AG04450 (cell line): ENCODE results near the gene RFX5. TPM values are rescaled to one million over a fixed set of nuclear protein-coding genes. Genes with fewer than 3 reads are reported as not detected.

Experiments
- CTCF ChIA-PET: fragments of 300-600, 350-600 bp; formaldehyde crosslinking; extraction: SDS; loops from one replicate; lab custom pipeline; 2022; ENCODE audit warnings: antibody characterized with exemption, inconsistent platforms; lab: Charles Lee
- POLR2A ChIA-PET: fragments of 350-600 bp; formaldehyde crosslinking; extraction: SDS; loops from one replicate; lab custom pipeline; 2021; ENCODE audit warnings: antibody characterized with exemption, inconsistent platforms; lab: Yijun Ruan, JAX
- DNase-seq: peaks from one replicate; pipeline ENCODE4 v3.0.0-alpha.2; 2011; ENCODE audit warnings: low read depth, low spot score
- H3K27ac ChIP-seq: one replicate; pipeline ENCODE4 v1.5.1; 2012; ENCODE audit warnings: low read depth, low read length, control low read depth
- H3K27me3 ChIP-seq: one replicate; pipeline ENCODE4 v1.6.0; 2012; ENCODE audit warnings: low read length; ENCODE audit not compliant: control insufficient read depth, insufficient read depth
- H3K4me3 ChIP-seq: 2 replicates; pipeline ENCODE4 v1.5.1; 2011; ENCODE audit warnings: mild to moderate bottlenecking, low read depth, low read length, control low read depth
- H3K9me3 ChIP-seq: 2 replicates; pipeline ENCODE4 v1.5.1; 2012; ENCODE audit warnings: low read length; ENCODE audit not compliant: control insufficient read depth, insufficient read depth
- CTCF ChIP-seq: IDR thresholded peaks from 2 replicates; pipeline ENCODE4 v1.5.1; 2011; ENCODE audit warnings: low read depth, low read length, control low read depth, inconsistent platforms
- polyA plus RNA-seq: library from polyadenylated mRNA; depleted of rRNA; stranded (reverse); fragments of >200 nt; gene quantifications from 2 replicates; pipeline ENCODE4 v1.2.3, GENCODE V29; 2011

RFX5 gene
- polyA plus RNA-seq, 1 experiment = 40.9 TPM

DNA sequence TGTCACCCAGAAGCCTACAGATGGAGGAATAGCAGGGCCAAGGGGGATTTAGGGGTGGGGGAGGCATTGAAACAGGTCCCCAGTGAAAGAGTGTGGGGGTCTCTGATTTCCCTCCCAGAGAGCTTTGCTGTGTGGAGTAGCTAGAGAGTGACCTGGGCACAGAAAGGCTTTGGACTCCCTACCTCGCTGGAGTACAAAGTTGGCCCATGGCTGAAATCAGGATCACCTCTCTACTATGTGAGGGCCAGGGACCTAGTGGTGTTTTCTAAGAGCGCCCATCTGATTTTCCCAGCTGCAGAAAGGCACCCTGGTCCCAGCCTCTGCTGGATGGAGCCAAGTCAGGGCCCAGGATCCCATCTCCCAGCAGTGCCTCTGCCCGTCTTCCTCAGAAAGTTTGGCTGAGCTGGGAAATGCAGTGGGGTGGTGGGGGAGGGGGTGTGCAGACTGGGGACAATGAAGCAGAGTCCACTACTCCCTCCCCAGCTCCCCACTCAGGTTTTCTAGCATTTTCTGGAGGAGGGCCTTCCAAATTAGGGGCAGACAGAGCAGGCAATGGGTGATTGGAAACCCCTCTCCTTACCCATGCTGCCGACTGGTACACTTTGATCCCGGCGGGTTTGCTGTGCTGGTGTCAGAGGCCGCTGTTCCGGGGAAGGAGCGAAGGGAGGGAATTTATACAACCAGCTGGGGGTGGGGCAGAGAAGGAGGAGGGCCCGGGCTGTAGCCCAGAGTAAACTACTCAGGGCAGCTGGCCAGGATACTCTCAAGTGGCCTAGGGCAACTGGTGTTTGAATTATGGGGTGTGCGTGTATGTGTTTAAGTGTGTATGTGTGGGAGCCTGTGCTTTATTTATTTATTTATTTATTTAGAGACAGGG lies 25.2 kb upstream of the RFX5 start, which contains the start of gene SELENBP1:
Gene SELENBP1, minus strand, starts transcription at position 648 of the 877 bp plus-strand sequence. Its CDS starts 64 bp downstream, at position 584.
- ChIA-PET POLR2A (interaction anchor here (0.6 to 2.3 kb wide), 11 partner anchors 10 to 569 kb away, joined by 3 to 8 read pairs (median 3); partner anchors contain the start of gene PI4KB), CTCF (interaction anchor here (1.6 kb wide), 1 partner anchor 31 kb away, joined by 10 read pairs; no protein-coding TSS in a partner anchor)
- peak; percentile 38 for DNase-seq
- Histone ChIP-seq H3K9me3 (no peaks in the 10 kb centered on the region; the same call in 1 of the 2 replicates), H3K4me3 (peak within 1 kb of the TSS; percentile 70), H3K27me3 (no peaks in the 10 kb centered on the region), H3K27ac (peak within 1 kb of the TSS; percentile 31)
- TF ChIP-seq CTCF = no peak

- DNase-seq = no peak
- no peaks in the 10 kb centered on the region; the same call in 1 of the 2 replicates for H3K9me3 ChIP-seq
- POLR2A ChIA-PET = interaction anchor here (0.6 to 2.3 kb wide), 10 partner anchors 9 to 90 kb away, joined by 3 to 8 read pairs (median 4); partner anchors contain the start of gene PI4KB
- no peak for TF ChIP-seq CTCF
- no peak overlapping the region for H3K27ac ChIP-seq
- H3K4me3 ChIP-seq = peak overlapping the region; percentile 70
- H3K27me3 ChIP-seq = no peaks in the 10 kb centered on the region
- CTCF ChIA-PET = interaction anchor here (1.6 kb wide), 1 partner anchor 31 kb away, joined by 10 read pairs; no protein-coding TSS in a partner anchor
These were observed 24.5 kb upstream of the RFX5 start for GRCh38 chr1:151371370-151372057.

- DNase-seq = no peak
- ChIA-PET POLR2A (interaction anchor here (2.1 kb wide), 1 partner anchor 15 kb away, joined by 5 read pairs; no protein-coding TSS in a partner anchor), CTCF (no interaction called here)
- Histone ChIP-seq H3K9me3 (no peaks in the 10 kb centered on the region; the same call in 1 of the 2 replicates), H3K4me3 (no peak overlapping the region), H3K27me3 (no peaks in the 10 kb centered on the region), H3K27ac (no peak overlapping the region)
- no peak for TF ChIP-seq CTCF
These were observed 23.3 kb upstream of the RFX5 start for GRCh38 chr1:151370211-151370911.

GRCh38 chr1:151369621-151370048 lies 22.6 kb upstream of the RFX5 start:
- ChIA-PET POLR2A (interaction anchor here (2.1 kb wide), 1 partner anchor 14 kb away, joined by 5 read pairs; no protein-coding TSS in a partner anchor), CTCF (no interaction called here)
- H3K9me3 ChIP-seq = no peaks in the 10 kb centered on the region; the same call in 1 of the 2 replicates
- DNase-seq = no peak
- H3K27ac ChIP-seq = no peak overlapping the region
- H3K27me3 ChIP-seq = no peaks in the 10 kb centered on the region
- TF ChIP-seq CTCF = no peak
- no peak overlapping the region for H3K4me3 ChIP-seq
